Nephron progenitor cell (in vitro differentiated cells): ENCODE results near the gene CCKAR.

Experiments used
- DNase-seq: peaks from one replicate; pipeline ENCODE4 v3.0.0; 2021
- H3K27ac Mint-ChIP-seq: 2 replicates; pipeline ENCODE4 v1.8.0; 2021; ENCODE audit warnings: mild to moderate bottlenecking, moderate library complexity, mixed read lengths
- H3K27me3 Mint-ChIP-seq: 2 replicates; pipeline ENCODE4 v1.8.0; 2021; ENCODE audit warnings: mild to moderate bottlenecking, low read depth, mixed read lengths; ENCODE audit not compliant: poor library complexity
- H3K36me3 Mint-ChIP-seq: 2 replicates; pipeline ENCODE4 v1.8.0; 2021; ENCODE audit warnings: low read depth, mixed read lengths
- H3K4me1 Mint-ChIP-seq: 2 replicates; pipeline ENCODE4 v1.8.0; 2021; ENCODE audit warnings: mixed read lengths
- H3K4me3 Mint-ChIP-seq: 2 replicates; pipeline ENCODE4 v1.8.0; 2021; ENCODE audit warnings: mild to moderate bottlenecking, moderate library complexity, mixed read lengths
- H3K9me3 Mint-ChIP-seq: 2 replicates; pipeline ENCODE4 v1.8.0; 2021; ENCODE audit warnings: mild to moderate bottlenecking, moderate library complexity, mixed read lengths
- TF ChIP-seq, protein P1 (sequence below): fragments of 200-600 bp; sonication (generic); IDR thresholded peaks from 2 replicates; pipeline ENCODE4 v1.5.0; 2021; ENCODE audit warnings: antibody characterized with exemption

CCKAR gene

DNA sequence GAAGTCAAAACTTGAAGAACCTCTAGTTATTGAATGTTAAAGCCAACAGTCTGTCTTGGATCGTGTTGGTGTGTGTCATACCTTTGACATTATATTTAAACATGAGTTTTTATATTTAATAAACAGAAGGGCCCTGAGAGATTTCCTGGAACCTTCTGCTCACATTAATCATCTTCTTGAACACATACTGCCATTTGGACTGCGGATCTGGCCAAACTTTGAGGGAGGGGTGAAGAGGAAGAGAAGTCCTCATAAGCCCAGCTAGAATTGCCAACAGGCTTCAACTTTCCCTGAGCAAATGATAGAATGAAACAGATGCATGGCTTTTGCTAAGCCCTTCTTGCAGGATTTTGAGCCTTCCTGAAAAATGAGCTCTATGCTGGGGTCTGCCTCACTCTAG, 27.4 kb downstream of the CCKAR start:
- TF ChIP-seq, protein P1, sequence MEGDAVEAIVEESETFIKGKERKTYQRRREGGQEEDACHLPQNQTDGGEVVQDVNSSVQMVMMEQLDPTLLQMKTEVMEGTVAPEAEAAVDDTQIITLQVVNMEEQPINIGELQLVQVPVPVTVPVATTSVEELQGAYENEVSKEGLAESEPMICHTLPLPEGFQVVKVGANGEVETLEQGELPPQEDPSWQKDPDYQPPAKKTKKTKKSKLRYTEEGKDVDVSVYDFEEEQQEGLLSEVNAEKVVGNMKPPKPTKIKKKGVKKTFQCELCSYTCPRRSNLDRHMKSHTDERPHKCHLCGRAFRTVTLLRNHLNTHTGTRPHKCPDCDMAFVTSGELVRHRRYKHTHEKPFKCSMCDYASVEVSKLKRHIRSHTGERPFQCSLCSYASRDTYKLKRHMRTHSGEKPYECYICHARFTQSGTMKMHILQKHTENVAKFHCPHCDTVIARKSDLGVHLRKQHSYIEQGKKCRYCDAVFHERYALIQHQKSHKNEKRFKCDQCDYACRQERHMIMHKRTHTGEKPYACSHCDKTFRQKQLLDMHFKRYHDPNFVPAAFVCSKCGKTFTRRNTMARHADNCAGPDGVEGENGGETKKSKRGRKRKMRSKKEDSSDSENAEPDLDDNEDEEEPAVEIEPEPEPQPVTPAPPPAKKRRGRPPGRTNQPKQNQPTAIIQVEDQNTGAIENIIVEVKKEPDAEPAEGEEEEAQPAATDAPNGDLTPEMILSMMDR, result no peak
- no peak overlapping the region for H3K27ac Mint-ChIP-seq
- DNase-seq, result no peak
- peaks cover 16% of the 10 kb centered on the region for H3K27me3 Mint-ChIP-seq
- H3K36me3 Mint-ChIP-seq, result no peaks in the 10 kb centered on the region
- H3K4me3 Mint-ChIP-seq, result no peak overlapping the region
- H3K4me1 Mint-ChIP-seq, result peaks cover 6% of the 10 kb centered on the region
- H3K9me3 Mint-ChIP-seq, result peaks cover 10% of the 10 kb centered on the region

DNA sequence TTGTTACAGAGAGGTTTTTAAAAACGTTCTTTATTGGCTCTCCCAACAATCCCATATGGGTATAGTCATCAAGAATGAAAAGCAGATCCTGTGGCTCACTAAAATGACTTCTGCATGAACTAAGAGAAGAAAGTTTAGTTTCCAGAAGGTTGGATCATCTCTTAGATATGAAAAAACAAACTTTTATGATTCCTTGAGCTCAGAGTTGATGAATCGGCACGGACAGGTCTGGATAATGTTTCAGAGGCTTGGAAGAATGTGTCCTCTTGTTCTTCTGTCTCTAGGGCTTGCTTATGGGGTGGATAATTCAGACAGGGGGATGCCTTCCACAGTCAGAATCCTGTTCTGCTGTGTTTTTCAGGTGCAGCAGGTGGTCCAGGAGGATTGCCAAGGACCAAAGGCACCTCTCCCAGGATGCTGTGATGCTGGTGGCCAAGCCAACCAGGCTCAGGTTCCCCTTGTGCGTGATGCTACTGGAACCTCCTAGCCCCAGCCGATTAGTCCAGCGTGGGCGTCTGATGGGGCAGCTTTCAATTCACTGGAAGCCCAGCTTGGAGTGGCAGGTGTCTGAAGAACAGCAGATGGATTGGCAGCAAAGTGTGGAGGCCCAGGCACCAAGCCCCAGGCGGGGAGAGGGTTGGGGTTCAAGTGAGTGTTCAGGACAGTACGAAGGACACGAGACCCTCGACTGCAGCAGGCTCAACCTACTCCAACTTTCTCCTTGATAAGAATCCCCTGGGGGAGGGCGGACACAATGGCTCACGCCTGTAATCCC, 30.3 kb downstream of the CCKAR start:
- TF ChIP-seq, protein P1, result no peak
- Mint-ChIP-seq H3K27me3 (peaks cover 17% of the 10 kb centered on the region), H3K27ac (no peak overlapping the region), H3K36me3 (no peaks in the 10 kb centered on the region), H3K4me1 (peaks cover 6% of the 10 kb centered on the region), H3K4me3 (no peak overlapping the region), H3K9me3 (peaks cover 13% of the 10 kb centered on the region)
- no peak for DNase-seq

DNA sequence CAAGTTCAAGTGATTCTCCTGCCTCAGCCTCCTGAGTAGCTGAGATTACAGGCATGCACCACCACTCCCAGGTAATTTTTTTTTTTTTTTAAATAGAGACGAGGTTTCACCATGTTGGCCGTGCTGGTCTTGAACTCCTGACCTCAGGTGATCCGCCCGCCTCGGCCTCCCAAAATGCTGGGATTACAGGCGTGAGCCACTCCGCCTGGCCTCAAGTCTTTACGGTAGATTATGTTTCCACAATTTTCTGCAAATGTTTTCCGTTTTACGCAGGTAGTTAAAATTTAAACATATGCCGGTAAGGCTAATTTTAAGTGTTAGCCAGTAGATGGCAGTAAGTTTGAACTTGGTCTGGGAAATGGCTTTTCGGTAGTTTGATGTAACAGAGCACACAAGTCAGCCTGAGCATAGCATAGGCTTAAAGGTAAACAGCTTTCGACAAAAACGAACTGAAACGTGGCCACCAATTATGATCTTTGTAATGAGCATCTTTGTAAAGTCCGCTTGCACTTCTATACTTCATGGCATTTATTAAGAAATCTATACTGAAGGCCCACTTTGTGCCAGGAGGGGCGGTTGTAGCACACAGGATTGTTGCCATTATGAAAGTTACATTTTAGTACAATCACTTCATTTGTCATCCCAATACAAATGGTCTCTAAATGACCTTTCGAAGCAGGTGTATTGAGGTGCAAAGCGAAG, 31.1 kb downstream of the CCKAR start:
- H3K27ac Mint-ChIP-seq, result no peak overlapping the region
- peaks cover 11% of the 10 kb centered on the region for H3K9me3 Mint-ChIP-seq
- H3K4me3 Mint-ChIP-seq, result no peak overlapping the region
- H3K36me3 Mint-ChIP-seq, result no peaks in the 10 kb centered on the region
- no peak for DNase-seq
- TF ChIP-seq, protein P1, result peak; percentile 55
- peaks cover 16% of the 10 kb centered on the region for H3K27me3 Mint-ChIP-seq
- H3K4me1 Mint-ChIP-seq, result peaks cover 6% of the 10 kb centered on the region

DNA sequence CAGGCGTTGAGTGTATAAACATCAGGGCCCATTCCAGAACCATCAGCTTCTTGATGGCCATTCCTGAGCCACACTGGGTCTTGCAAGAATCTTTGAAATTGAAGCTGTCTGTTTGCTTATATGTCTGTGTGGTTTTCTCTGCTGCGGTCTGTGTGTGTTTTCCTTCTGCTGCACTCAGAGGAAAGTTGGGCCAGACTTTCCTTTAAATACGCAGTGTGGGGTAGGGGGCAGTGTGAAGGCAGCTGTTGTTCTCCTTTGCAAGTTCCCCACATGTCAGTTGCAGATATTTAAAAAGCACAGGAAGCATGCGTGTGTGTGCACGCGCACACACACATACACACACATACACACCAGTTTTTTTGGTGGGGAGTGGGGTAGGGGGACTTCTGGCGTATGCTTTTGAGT, 32.1 kb downstream of the CCKAR start:
- TF ChIP-seq, protein P1, result no peak
- no peak for DNase-seq
- peaks cover 11% of the 10 kb centered on the region for H3K27me3 Mint-ChIP-seq
- H3K4me3 Mint-ChIP-seq, result no peak overlapping the region
- H3K4me1 Mint-ChIP-seq, result peaks cover 7% of the 10 kb centered on the region
- H3K9me3 Mint-ChIP-seq, result peaks cover 16% of the 10 kb centered on the region
- no peak overlapping the region for H3K27ac Mint-ChIP-seq
- no peaks in the 10 kb centered on the region for H3K36me3 Mint-ChIP-seq

DNA sequence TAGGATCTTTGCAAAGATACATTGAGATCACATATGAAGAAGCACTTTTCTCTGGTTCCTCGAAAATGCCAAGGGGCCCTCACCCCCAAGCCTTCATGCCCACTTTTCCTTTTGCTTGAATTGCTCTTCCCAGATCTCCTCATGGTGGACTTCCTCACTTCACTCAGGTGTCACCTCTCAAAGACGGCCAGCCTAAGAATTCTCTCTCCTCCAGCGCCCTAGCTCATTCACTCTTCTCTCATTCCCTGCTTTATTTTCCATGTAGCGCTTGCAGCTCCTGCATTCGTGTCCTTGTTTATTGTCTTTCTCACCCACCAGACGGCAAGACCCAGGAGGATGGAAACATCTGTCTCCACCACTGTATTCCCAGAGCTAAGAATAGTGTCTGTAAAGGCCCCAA, 32.9 kb downstream of the CCKAR start:
- Mint-ChIP-seq H3K27ac (no peak overlapping the region), H3K27me3 (peaks cover 11% of the 10 kb centered on the region), H3K4me3 (no peak overlapping the region), H3K36me3 (no peaks in the 10 kb centered on the region), H3K9me3 (peaks cover 18% of the 10 kb centered on the region), H3K4me1 (peaks cover 14% of the 10 kb centered on the region)
- DNase-seq, result no peak
- TF ChIP-seq, protein P1, result no peak

DNA sequence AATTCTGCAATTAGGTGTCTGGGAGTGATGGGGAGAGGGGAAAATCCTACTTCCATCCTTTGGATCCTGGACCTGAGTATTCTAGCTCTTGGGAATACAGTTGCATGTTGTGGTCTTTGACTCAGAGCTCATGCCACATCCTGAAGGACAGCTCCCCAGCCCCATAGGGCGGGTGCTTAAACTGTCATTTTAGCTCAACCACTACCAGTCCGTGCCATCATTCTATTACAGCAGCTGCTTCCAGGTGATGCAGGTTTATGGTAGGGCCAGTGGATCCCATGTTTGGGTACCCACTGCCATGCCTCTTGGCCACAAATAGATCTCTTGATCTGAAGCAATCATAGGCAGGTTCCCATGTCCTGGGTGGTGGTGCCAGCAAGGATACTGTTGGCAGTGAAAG, 34.7 kb downstream of the CCKAR start:
- Mint-ChIP-seq H3K27ac (no peak overlapping the region), H3K36me3 (no peaks in the 10 kb centered on the region), H3K4me1 (peaks cover 33% of the 10 kb centered on the region), H3K9me3 (peaks cover 18% of the 10 kb centered on the region), H3K27me3 (peaks cover 5% of the 10 kb centered on the region), H3K4me3 (no peak overlapping the region)
- TF ChIP-seq, protein P1, result no peak
- DNase-seq, result no peak
